ENCODE data around the gene WNK4. TPM values are rescaled to one million over a fixed set of nuclear protein-coding genes. Genes with fewer than 3 reads are reported as not detected.

The WNK4 gene
- total and polyA plus RNA-seq, 9 of the 15 experiments (the other 6 are each of a cell fraction or from before 2014, with no cell fraction given) = 0.32 to 25.8 (median 4.5) TPM

GRCh38 chr17:42798383-42799380 is 18.3 kb downstream of the WNK4 start, which contains the start of the genes CNTD1 and COA3 (continued):
- TF ChIP-seq MGA (IDR thresholded peaks at IDR 0.05) = peak; percentile 98
- peak; percentile 70 for TF ChIP-seq ZNF766 (CRISPR knock-in tag; conservative IDR thresholded peaks at IDR 0.05)
- peak in 1 of 3 experiments; percentile 77; a peak in 1 of 6 replicates for TF ChIP-seq ZBTB11 (CRISPR knock-in tag; IDR thresholded peaks at IDR 0.05)
- TF ChIP-seq EP400 (IDR thresholded peaks at IDR 0.05) = peak; percentile 74; the same call in 1 of the 2 replicates
- peak; percentile 77; the same call in 1 of the 2 replicates for TF ChIP-seq NFRKB (IDR thresholded peaks at IDR 0.05; ENCODE audit: low read depth)
- 0 out of 2 replicates have a peak, but pooled peaks have one; percentile 41 for TF ChIP-seq DNMT1 (IDR thresholded peaks at IDR 0.05)
- TF ChIP-seq KDM1A (IDR thresholded peaks at IDR 0.05) = no peak
- TF ChIP-seq RUNX1 (IDR thresholded peaks at IDR 0.05; ENCODE audit: low read depth) = 0 out of 2 replicates have a peak, but pooled peaks have one; percentile 23

All from K562 (cell line).